GM21576 (cell line): ENCODE measurements around the gene NOC4L.
"Not testable (repeated sequence)": the region's sequence is repeated elsewhere in the genome, so short reads cannot be mapped to it uniquely, and the experiment has no call there.

Experiments
- ATAC-seq: cut with Tn5 transposase; IDR thresholded peaks from one replicate; pipeline ENCODE4 v1.9.1; 2021; ENCODE audit warnings: mild to moderate bottlenecking, moderate library complexity; ENCODE audit not compliant: unreplicated experiment

Gene NOC4L

DNA sequence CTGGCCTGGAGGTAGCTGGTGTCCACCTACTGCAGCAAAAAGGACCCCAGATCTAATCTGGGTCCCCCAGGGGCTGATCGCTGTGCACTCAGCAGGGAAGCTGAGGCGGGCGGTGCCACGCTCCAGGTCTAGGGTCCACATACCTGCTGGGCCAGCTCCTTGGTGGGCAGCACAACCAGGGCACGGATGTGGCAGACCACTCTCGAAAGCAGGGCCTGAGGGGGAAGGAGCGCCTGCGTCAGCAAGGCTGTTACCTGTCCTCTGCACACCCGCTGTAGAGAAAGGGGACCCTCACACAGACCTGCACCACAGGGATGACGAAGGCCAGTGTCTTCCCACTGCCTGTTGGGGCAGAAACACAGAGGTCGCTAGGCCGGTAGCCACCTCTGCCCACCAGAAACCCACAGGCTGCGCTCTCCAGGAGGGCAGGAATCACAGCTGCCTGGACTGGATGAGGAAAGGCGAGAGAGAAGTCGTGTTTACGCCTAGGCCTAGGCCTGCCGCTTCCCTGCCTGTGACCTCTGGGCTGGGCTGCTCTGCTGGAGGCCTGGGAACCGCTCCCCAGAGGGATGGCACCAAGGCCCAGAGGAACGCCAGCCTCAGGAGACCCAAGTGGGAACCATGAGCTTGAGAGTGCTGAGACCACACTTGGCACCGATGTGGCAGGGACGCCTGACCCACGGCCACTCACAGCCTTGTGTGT lies 2.1 kb upstream of the NOC4L start:
- ATAC-seq, result no peak

GRCh38 chr12:132142679-132143335 lies 1.4 kb upstream of the NOC4L start:
- ATAC-seq, result no peak

DNA sequence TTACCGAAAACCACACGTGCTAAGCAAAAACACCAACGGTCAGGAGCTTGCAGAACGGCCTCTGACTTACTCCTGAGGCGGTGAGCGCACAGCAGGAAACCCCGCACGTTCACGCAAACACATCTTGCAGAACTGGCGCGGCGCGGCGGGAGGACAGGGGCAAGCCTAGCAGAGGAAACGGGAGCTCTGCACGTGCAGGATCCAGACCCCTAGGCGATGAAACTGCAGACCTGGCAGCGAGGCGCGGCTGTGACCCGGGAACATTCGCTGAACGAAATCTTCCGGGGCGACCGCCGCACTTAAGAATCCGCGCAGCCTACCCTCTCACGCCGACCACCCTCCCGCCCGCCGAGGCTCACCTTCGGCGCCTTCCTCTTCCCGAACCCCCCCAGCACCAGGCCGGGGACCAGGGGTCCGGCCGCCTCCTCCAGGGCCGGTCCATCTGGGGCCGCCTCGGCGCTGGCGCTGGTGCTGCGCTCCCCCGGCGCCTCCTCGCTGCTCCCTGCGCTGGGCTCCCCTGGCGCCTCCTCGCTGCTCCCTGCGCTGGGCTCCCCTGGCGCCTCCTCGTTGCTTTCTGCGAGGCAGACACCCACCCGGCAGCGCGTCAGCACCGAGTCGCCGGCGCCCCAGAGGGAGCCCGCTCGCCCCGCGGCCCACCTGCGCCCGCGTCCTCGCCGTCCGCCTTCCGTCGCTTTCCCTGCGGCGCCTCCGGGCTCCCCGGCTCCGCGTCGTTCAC lies 753 bp upstream of the NOC4L start:
- peak; percentile 25 for ATAC-seq

GRCh38 chr12:132144810-132145168 lies 532 bp downstream of the NOC4L start:
- ATAC-seq, result no peak

DNA sequence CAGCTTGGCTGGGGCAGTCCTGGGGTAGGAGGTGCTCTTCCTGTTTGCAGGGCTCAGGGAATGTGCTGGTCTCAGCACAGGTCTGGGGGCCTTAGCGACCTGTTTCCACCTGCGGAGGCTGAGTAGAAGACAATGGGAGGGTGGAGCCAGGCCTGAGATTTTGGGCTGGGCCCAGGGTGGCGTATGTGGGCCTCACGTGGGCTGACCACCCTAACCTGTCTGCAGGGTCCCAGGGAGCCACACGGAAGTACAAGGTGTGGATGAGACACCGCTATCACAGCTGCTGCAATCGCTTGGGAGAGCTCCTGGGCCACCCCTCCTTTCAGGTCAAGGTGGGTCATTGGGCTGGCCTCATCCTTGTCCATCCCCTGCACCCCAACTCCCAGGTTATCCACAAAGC lies 1.1 kb downstream of the NOC4L start:
- ATAC-seq, result no peak

GRCh38 chr12:132146098-132146497 lies 1.8 kb downstream of the NOC4L start:
- no peak for ATAC-seq

- no peak for ATAC-seq
Observed at GRCh38 chr12:132146772-132147422, 2.6 kb downstream of the NOC4L start.

DNA sequence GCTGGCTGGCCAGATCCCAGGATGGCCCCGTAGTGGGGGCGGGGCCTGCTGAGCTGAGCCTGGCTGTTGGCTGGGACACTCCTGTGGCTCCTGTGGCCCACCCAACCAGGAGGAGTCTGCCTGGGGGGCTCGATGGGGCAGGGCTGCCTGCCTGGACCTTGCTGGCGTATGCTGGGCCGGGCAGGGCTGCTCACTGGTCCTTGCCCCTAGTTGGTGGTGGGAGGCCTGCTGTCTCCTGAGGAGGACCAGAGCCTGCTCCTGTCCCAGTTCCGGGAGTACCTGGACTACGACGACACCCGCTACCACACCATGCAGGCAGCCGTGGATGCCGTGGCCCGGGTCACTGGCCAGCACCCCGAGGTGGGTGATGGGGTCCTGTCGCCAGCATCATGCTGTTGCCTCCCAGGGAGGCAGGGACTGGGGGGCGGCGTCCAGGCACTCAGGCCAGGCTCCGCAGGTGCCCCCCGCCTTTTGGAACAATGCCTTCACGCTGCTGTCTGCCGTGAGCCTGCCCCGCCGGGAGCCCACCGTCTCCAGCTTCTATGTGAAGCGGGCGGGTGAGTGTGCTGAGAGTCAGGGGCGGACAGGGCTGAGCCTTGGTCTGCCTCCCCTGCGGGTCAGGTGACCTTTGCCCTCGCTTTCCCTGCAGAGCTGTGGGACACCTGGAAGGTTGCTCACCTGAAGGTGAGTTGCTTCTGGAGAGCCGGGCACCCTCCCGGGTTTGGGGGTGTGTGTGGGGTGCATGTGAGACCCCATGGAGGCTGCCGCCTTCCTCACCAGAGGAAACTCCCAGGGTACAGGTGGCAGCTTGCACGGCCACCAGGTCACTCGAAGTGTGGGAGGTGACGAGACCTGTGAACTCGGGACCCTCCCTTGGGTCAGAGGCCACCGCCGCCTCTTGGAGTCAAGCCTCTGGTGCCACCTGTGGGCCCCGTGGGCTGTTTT lies 3.4 kb downstream of the NOC4L start:
- ATAC-seq, result no peak

GRCh38 chr12:132148368-132149045 lies 4.2 kb downstream of the NOC4L start:
- ATAC-seq, result no peak

GRCh38 chr12:132149526-132149925 lies 5.3 kb downstream of the NOC4L start:
- ATAC-seq, result not testable (repeated sequence)

DNA sequence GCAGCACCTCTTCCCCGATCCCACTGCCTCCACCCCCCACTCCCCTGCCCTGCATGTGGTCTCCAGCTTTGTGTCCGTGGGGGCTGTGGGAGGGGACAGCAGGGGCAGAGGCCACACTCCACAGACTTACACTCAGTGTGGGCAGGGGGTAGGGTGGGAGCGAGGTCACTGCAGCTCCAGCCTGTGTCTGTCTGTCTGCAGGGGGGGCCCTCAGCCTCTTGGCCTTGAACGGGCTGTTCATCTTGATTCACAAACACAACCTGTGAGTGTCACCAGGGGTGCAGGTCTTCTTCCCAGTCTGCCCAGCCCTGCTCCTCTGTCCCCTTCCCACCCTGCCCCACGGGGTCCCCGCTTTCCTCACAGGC lies 6.5 kb downstream of the NOC4L start:
- no peak for ATAC-seq

- no peak for ATAC-seq
Observed at GRCh38 chr12:132151145-132151765, 7.0 kb downstream of the NOC4L start.

- ATAC-seq, result no peak
Observed at GRCh38 chr12:132151766-132152410, 7.6 kb downstream of the NOC4L start.

DNA sequence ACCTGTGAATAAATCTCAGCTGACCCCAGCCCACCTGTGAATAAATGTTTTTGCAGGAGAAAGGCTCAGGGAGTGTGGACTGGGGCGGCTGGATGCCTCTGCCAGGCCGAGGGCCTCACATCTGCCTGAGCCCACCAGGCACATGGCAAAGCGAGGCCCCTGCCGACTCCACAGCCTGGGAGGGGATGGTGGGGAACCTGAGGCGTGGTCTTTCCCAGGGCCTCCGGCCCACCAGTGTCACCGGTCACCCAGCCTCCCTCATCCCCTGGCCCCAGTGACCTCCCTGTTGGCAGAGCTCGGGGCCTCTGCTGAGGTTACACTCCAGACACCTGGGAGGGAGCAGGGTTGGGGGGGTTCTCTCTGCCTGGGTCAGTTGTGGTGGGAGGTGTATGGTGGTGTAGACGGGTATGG lies 8.2 kb downstream of the NOC4L start:
- no peak for ATAC-seq

DNA sequence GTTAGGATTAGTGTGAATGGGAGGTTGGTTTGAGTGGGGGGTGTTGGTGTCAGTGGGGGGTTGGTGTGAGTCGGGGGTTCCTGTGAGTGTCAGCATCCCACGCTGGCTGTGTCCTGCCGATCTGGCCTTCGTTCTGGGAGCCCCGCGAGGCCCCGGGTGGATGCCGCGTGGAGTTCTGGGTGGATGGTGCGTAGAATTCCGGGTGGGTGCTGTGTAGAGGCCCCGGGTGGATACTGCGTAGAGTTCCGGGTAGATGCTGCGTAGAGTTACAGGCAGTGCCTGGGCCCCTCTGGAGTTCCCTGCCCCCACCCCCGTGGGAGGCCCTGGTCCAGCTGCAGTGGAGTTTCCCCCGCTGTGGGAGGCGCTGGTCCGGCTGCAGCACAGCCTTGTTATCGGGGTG lies 8.7 kb downstream of the NOC4L start:
- no peak for ATAC-seq

- peak; percentile 75 for ATAC-seq
Observed at GRCh38 chr12:132153501-132154340, 9.5 kb downstream of the NOC4L start.

- no peak for ATAC-seq
Observed at GRCh38 chr12:132154341-132154761, 10.1 kb downstream of the NOC4L start.
